ENCODE results near the gene TMEM259. TPM values are rescaled to one million over a fixed set of nuclear protein-coding genes. Genes with fewer than 3 reads are reported as not detected.

Gene TMEM259
- total and polyA plus RNA-seq, 9 of the 15 experiments (the other 6 are each of a cell fraction or from before 2014, with no cell fraction given) = 0.52 to 231 (median 63.6) TPM

- Histone ChIP-seq H2AFZ (ENCODE audit: low read depth, low read length) (no peak overlapping the region), H3K9me1 (ENCODE audit: control insufficient read depth, insufficient read depth, low read length) (no peaks in the 10 kb centered on the region), H3K9me3 (replicated peaks; ENCODE audit: control insufficient read depth, insufficient read depth, low read depth, low read length) (no peaks in the 10 kb centered on the region), H3K4me1 (replicated peaks in 1 of 2; ENCODE audit: control insufficient read depth in 2 of 2, insufficient read depth in 2 of 2, low read length in 2 of 2) (peaks cover 2 to 72% of the 10 kb centered on the region in 2 experiments; a peak in 4 of 5 replicates), H3K4me3 (no peak overlapping the region), H3K4me2 (ENCODE audit: insufficient read depth, low read length) (no peak overlapping the region), H3K27ac (ENCODE audit: extremely low read depth, low read depth, low read length) (no peak overlapping the region), H3K9ac (ENCODE audit: insufficient read depth in 1 of 2, low read depth in 2 of 2, low read length in 2 of 2) (no peak overlapping the region; a peak in 1 of 4 replicates), H3K36me3 (ENCODE audit: control insufficient read depth, insufficient read depth, low read length) (no peaks in the 10 kb centered on the region), H3K79me2 (ENCODE audit: control insufficient read depth, insufficient read depth, low read length) (no peaks in the 10 kb centered on the region), H4K20me1 (replicated peaks; ENCODE audit: control insufficient read depth, insufficient read depth, low read length) (no peaks in the 10 kb centered on the region), H3K27me3 (ENCODE audit: control insufficient read depth in 2 of 2, insufficient read depth in 2 of 2, low read length in 2 of 2) (no peaks in the 10 kb centered on the region)
- no TSS peak for BruUV-seq (replicated peaks)
- ChIA-PET CTCF (ENCODE audit: low intra/inter-chr PET ratio) (interaction anchor here (1.2 kb wide), 1 partner anchor 81 kb away, joined by 4 read pairs; no protein-coding TSS in a partner anchor), POLR2A (interaction anchor here (0.7 to 2.1 kb wide), 3 partner anchors 11 to 27 kb away, joined by 3 to 6 read pairs (median 5); partner anchors contain the start of gene CNN2)
- intact Hi-C loops (cut with micrococcal nuclease) = no loop called here
- DNase-seq (ENCODE audit: extremely low read depth in 1 of 4, low spot score in 3 of 4) = no peak
- TF ChIP-seq CHD4 (IDR thresholded peaks at IDR 0.05; ENCODE audit: insufficient read depth, insufficient replicate concordance, low read depth, low read length, poor library complexity, severe bottlenecking) (no peak), GTF2F1 (IDR thresholded peaks at IDR 0.05; ENCODE audit: low read depth, low read length) (no peak), POLR2G (IDR thresholded peaks at IDR 0.05; ENCODE audit: low read depth, low read length) (peak; percentile 61), SIRT6 (IDR thresholded peaks at IDR 0.05; ENCODE audit: low read depth, low read length) (no peak), ZBTB33 (CRISPR knock-in tag; IDR thresholded peaks at IDR 0.05) (peak; percentile 55; the same call in 1 of the 2 replicates), TAF7 (tag; IDR thresholded peaks at IDR 0.05) (no peak), ESRRB (CRISPR knock-in tag; IDR thresholded peaks at IDR 0.05; ENCODE audit: borderline replicate concordance) (no peak), HBP1 (CRISPR knock-in tag; IDR thresholded peaks at IDR 0.05) (no peak), HNRNPL (IDR thresholded peaks at IDR 0.05; ENCODE audit: low read depth, low read length) (peak; percentile 94), ZBTB8A (IDR thresholded peaks at IDR 0.05; ENCODE audit: partially characterized antibody) (no peak)
- in situ Hi-C loops (cut with MboI) = no loop called here
- no peak for ATAC-seq
- no peak for FAIRE-seq
- 39% methylated on average over 23 of the region's 37 CpGs for WGBS (ENCODE audit: insufficient coverage, low coverage, missing lambda C conversion rate)
Measured at GRCh38 chr19:1003283-1003682, 17.6 kb downstream of the TMEM259 start.
